Neural cell (in vitro differentiated cells): ENCODE data around the gene SLC8A1. TPM values are rescaled to one million over a fixed set of nuclear protein-coding genes. Genes with fewer than 3 reads are reported as not detected.

Experiments used
- H2AFZ ChIP-seq: fragments of 200-600, 300-800 bp; sonication (generic), shearing (Covaris generic); 2 replicates; pipeline ENCODE4 v1.6.0; 2014; ENCODE audit warnings: low read depth, mild to moderate bottlenecking, antibody characterized with exemption, low read length, moderate library complexity
- H3F3A ChIP-seq: fragments of 200-600 bp; shearing (Covaris generic); 2 replicates; pipeline ENCODE4 v1.6.1; 2016; ENCODE audit warnings: mild to moderate bottlenecking, moderate library complexity, mixed read lengths, antibody characterized with exemption, low read length; ENCODE audit not compliant: insufficient read depth, poor library complexity, severe bottlenecking
- H3K27ac ChIP-seq: fragments of 200-600, 300-800 bp; sonication (generic), shearing (Covaris generic); 2 replicates; pipeline ENCODE4 v1.5.1; 2014; ENCODE audit warnings: mild to moderate bottlenecking, low read length, moderate library complexity
- H3K27me3 ChIP-seq: fragments of 300-800, 200-600 bp; sonication (generic), shearing (Covaris generic); 2 replicates; pipeline ENCODE4 v1.6.0; 2014; ENCODE audit warnings: mild to moderate bottlenecking, low read depth, low read length, moderate library complexity; ENCODE audit not compliant: insufficient read depth
- H3K36me3 ChIP-seq: fragments of 300-800, 200-600 bp; sonication (generic), shearing (Covaris generic); 2 replicates; pipeline ENCODE4 v1.5.1; 2014; ENCODE audit warnings: mild to moderate bottlenecking, antibody characterized with exemption, low read length, moderate library complexity; ENCODE audit not compliant: insufficient read depth
- H3K4me2 ChIP-seq: fragments of 300-800, 200-600 bp; sonication (generic), shearing (Covaris generic); 2 replicates; pipeline ENCODE4 v1.6.0; 2014; ENCODE audit warnings: mild to moderate bottlenecking, low read length
- H3K4me3 ChIP-seq: fragments of 300-800, 200-600 bp; sonication (generic), shearing (Covaris generic); 2 replicates; pipeline ENCODE4 v1.5.1; 2014; ENCODE audit warnings: mild to moderate bottlenecking, low read length, moderate library complexity
- H3K79me2 ChIP-seq: fragments of 200-600 bp; shearing (Covaris generic); replicated peaks from 2 replicates; pipeline ENCODE4 v1.6.0; 2014; ENCODE audit warnings: mild to moderate bottlenecking, low read length, moderate library complexity; ENCODE audit not compliant: insufficient read depth
- H3K9ac ChIP-seq: fragments of 300-800, 200-600 bp; sonication (generic), shearing (Covaris generic); 2 replicates; pipeline ENCODE4 v1.6.1; 2016; ENCODE audit warnings: mild to moderate bottlenecking, low read length, mixed read lengths
- H3K9me2 ChIP-seq: fragments of 200-600 bp; shearing (Covaris generic); 2 replicates; pipeline ENCODE4 v1.6.1; 2016; ENCODE audit warnings: mild to moderate bottlenecking, low read length, mixed read lengths; ENCODE audit not compliant: insufficient read depth
- H3K9me3 ChIP-seq: fragments of 200-600, 300-800 bp; sonication (generic), shearing (Covaris generic); 2 replicates; pipeline ENCODE4 v1.6.1; 2016; ENCODE audit warnings: mild to moderate bottlenecking, mixed run types, low read length, moderate library complexity, mixed read lengths
- H4K20me1 ChIP-seq: fragments of 200-600 bp; shearing (Covaris generic); 2 replicates; pipeline ENCODE4 v1.6.1; 2016; ENCODE audit warnings: mild to moderate bottlenecking, mixed run types; ENCODE audit not compliant: insufficient read depth
- CTCF ChIP-seq: fragments of 450-650 bp; IDR thresholded peaks from 2 replicates; pipeline ENCODE4 v1.5.1; 2014; ENCODE audit warnings: antibody characterized with exemption, mild to moderate bottlenecking, moderate library complexity; ENCODE audit not compliant: poor library complexity, severe bottlenecking
- EP300 ChIP-seq: fragments of 450-650 bp; conservative IDR thresholded peaks from 2 replicates; pipeline ENCODE4 v1.6.1; 2014; ENCODE audit warnings: antibody characterized with exemption, mild to moderate bottlenecking, moderate library complexity; ENCODE audit not compliant: poor library complexity, severe bottlenecking
- EZH2 ChIP-seq: fragments of 200-600, 300-800 bp; shearing (Covaris generic), sonication (generic); IDR thresholded peaks from 2 replicates; pipeline ENCODE4 v1.6.1; 2014; ENCODE audit warnings: antibody characterized with exemption, low read length, borderline replicate concordance, mild to moderate bottlenecking; ENCODE audit not compliant: insufficient read depth, poor library complexity, severe bottlenecking
- MXI1 ChIP-seq: fragments of 450-650 bp; conservative IDR thresholded peaks from 2 replicates; pipeline ENCODE4 v1.6.1; 2014; ENCODE audit warnings: antibody characterized with exemption, mild to moderate bottlenecking; ENCODE audit not compliant: poor library complexity, severe bottlenecking
- POLR2AphosphoS5 ChIP-seq: IDR thresholded peaks from 2 replicates; pipeline ENCODE4 v1.6.1; 2012
- RAD21 ChIP-seq: fragments of 450-650 bp; conservative IDR thresholded peaks from 2 replicates; pipeline ENCODE4 v1.6.1; 2014; ENCODE audit warnings: antibody characterized with exemption, mild to moderate bottlenecking, moderate library complexity
- REST ChIP-seq: IDR thresholded peaks from 2 replicates; pipeline ENCODE4 v1.6.1; 2012; ENCODE audit warnings: borderline replicate concordance
- SMC3 ChIP-seq: fragments of 450-650 bp; conservative IDR thresholded peaks from 2 replicates; pipeline ENCODE4 v1.6.1; 2014; ENCODE audit warnings: antibody characterized with exemption, mild to moderate bottlenecking, moderate library complexity; ENCODE audit not compliant: poor library complexity
- TAF1 ChIP-seq: IDR thresholded peaks from 2 replicates; pipeline ENCODE4 v1.6.1; 2012; ENCODE audit warnings: low read depth
- polyA plus RNA-seq: library from polyadenylated mRNA; depleted of rRNA; stranded (reverse); fragments of >200 nt; gene quantifications from 2 replicates; pipeline ENCODE4 v1.2.3, GENCODE V29; 2014

Gene SLC8A1
- polyA plus RNA-seq, 1 donor from 2014 or later, result 18.7 TPM

- no peak overlapping the region for H3K4me2 ChIP-seq
- TF ChIP-seq EZH2 (no peak), REST (no peak), TAF1 (no peak), SMC3 (no peak), EP300 (no peak), MXI1 (no peak), POLR2AphosphoS5 (no peak)
These were observed 110.7 kb downstream of the SLC8A1 start for GRCh38 chr2:40341198-40341597.

GRCh38 chr2:40339026-40339425 is 112.9 kb downstream of the SLC8A1 start:
- no peak overlapping the region for H3K27ac ChIP-seq
- no peaks in the 10 kb centered on the region for H3K79me2 ChIP-seq
- TF ChIP-seq CTCF, result no peak
- no peak for TF ChIP-seq MXI1
- no peak for TF ChIP-seq TAF1
- TF ChIP-seq EP300, result no peak
- TF ChIP-seq POLR2AphosphoS5, result no peak
- TF ChIP-seq RAD21, result no peak
- no peak for TF ChIP-seq REST
- TF ChIP-seq EZH2, result no peak
- no peak for TF ChIP-seq SMC3

More at GRCh38 chr2:40341198-40341597, 110.7 kb downstream of the SLC8A1 start:
- Histone ChIP-seq H3K9me3 (no peaks in the 10 kb centered on the region), H3K9ac (no peak overlapping the region), H3F3A (peaks cover 2% of the 10 kb centered on the region), H3K27me3 (no peaks in the 10 kb centered on the region), H3K36me3 (no peaks in the 10 kb centered on the region), H3K79me2 (no peaks in the 10 kb centered on the region), H3K4me3 (no peak overlapping the region), H2AFZ (no peak overlapping the region), H3K27ac (no peak overlapping the region), H3K9me2 (no peaks in the 10 kb centered on the region), H4K20me1 (no peaks in the 10 kb centered on the region)

More at GRCh38 chr2:40339026-40339425, 112.9 kb downstream of the SLC8A1 start:
- Histone ChIP-seq H3K4me2 (no peak overlapping the region), H3F3A (no peaks in the 10 kb centered on the region), H3K36me3 (no peaks in the 10 kb centered on the region), H3K9me3 (no peaks in the 10 kb centered on the region), H3K9ac (no peak overlapping the region), H3K9me2 (no peaks in the 10 kb centered on the region), H3K4me3 (no peak overlapping the region), H4K20me1 (no peaks in the 10 kb centered on the region), H2AFZ (no peak overlapping the region), H3K27me3 (no peaks in the 10 kb centered on the region)
